Natural killer cell (primary cell): ENCODE measurements around the gene POPDC3. TPM values are rescaled to one million over a fixed set of nuclear protein-coding genes. Genes with fewer than 3 reads are reported as not detected.

Source experiments
- ATAC-seq, 3 donors: fragments of 150-1000 bp in 2 of 3; fragments of 200-7000 bp in 1 of 3; cut with Tn5 transposase; 1 replicate in 1 of 3; 2 replicates in 2 of 3; pipeline ENCODE4 v1.10.0; 2021; ENCODE audit warnings: mild to moderate bottlenecking in 2 of 3, moderate library complexity in 2 of 3
- DNase-seq, 2 donors: peaks; one replicate each; pipeline versions ENCODE4 v3.0.0 to v3.0.0-alpha.2; 2013 to 2021; ENCODE audit warnings: mixed read lengths in 1 of 2
- H3K27ac ChIP-seq: one replicate; pipeline ENCODE4 v1.5.1; 2013; ENCODE audit warnings: mild to moderate bottlenecking, low read length
- H3K27me3 ChIP-seq: one replicate; pipeline ENCODE4 v1.6.1; 2013; ENCODE audit warnings: low read length; ENCODE audit not compliant: control insufficient read depth, insufficient read depth
- H3K36me3 ChIP-seq: one replicate; pipeline ENCODE4 v1.6.1; 2013; ENCODE audit warnings: low read length; ENCODE audit not compliant: control insufficient read depth, insufficient read depth
- H3K4me1 ChIP-seq: one replicate; pipeline ENCODE4 v1.6.1; 2013; ENCODE audit warnings: low read length; ENCODE audit not compliant: control insufficient read depth, insufficient read depth
- H3K4me3 ChIP-seq: one replicate; pipeline ENCODE4 v1.5.1; 2013; ENCODE audit warnings: low read length
- H3K9me3 ChIP-seq: one replicate; pipeline ENCODE4 v1.6.1; 2013; ENCODE audit warnings: low read length; ENCODE audit not compliant: control insufficient read depth, insufficient read depth
- H3K27ac Mint-ChIP-seq, 2 donors: one replicate each; pipeline ENCODE4 v1.8.0; 2022; ENCODE audit warnings: mild to moderate bottlenecking in 2 of 2, mixed read lengths in 2 of 2, moderate library complexity in 1 of 2
- H3K27me3 Mint-ChIP-seq, 2 donors: one replicate each; pipeline ENCODE4 v1.8.0; 2022; ENCODE audit warnings: low read depth in 2 of 2, mixed read lengths in 2 of 2
- H3K36me3 Mint-ChIP-seq: one replicate; pipeline ENCODE4 v1.8.0; 2022; ENCODE audit warnings: mixed read lengths
- H3K4me1 Mint-ChIP-seq, 2 donors: one replicate each; pipeline ENCODE4 v1.8.0; 2022; ENCODE audit warnings: mixed read lengths in 2 of 2
- H3K4me3 Mint-ChIP-seq: one replicate; pipeline ENCODE4 v1.8.0; 2022; ENCODE audit warnings: mild to moderate bottlenecking, moderate library complexity, mixed read lengths
- H3K9me3 Mint-ChIP-seq, 2 donors: one replicate each; pipeline ENCODE4 v1.8.0; 2022; ENCODE audit warnings: mixed read lengths in 2 of 2
- WGBS: methylation state at CpG from one replicate; pipeline ENCODE4 v1.1.7; 2013; ENCODE audit warnings: missing lambda C conversion rate; ENCODE audit not compliant: insufficient coverage; 5-methylcytosine and 5-hydroxymethylcytosine counted together
- intact Hi-C: fragments of 100-400 bp; cut with micrococcal nuclease; formaldehyde crosslinking; loops from one replicate; pipeline ENCODE4 v1.14.2; 2022
- total RNA-seq, 4 donors: library from RNA; stranded (reverse); fragments of 120-200 nt in 1 of 4; gene quantifications; one replicate each; pipeline versions ENCODE4 v1.2.3 to v1.2.4, GENCODE V29; 2013 to 2022
- TF ChIP-seq, protein P1 (sequence below): fragments of 200-600 bp; IDR thresholded peaks from one replicate; pipeline ENCODE4 v1.8.0; 2022; ENCODE audit warnings: antibody characterized with exemption

The POPDC3 gene
- total RNA-seq, 3 donors from 2014 or later (not counting 1 experiment from before 2014, with no cell fraction given) = not detected

DNA sequence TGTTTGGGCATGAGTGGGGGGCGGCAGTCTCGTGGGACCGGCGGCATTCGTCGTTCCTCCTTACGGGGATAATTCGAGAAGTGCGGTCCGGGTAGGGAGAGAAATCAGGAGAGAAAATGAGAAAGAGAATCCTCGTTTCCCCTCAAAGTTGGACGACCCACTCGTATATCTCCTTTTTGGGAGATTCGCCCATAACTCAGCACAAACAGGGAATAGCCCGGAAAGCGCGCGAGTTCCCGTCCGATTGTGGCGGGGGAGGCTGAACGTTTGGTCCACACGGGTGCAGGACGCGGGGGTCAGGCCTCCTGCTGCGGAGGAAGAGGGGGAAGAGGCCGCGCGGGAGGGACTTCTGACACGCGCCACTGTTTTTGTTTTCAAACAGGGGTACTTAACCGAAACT, 42.4 kb downstream of the POPDC3 start:
- H3K4me1 Mint-ChIP-seq = peaks cover 5% of the 10 kb centered on the region in 2 donors
- H3K4me3 Mint-ChIP-seq = peak overlapping the region; percentile 76
- no peak overlapping the region for H3K27ac Mint-ChIP-seq
- H3K9me3 Mint-ChIP-seq = no peaks in the 10 kb centered on the region
- H3K27ac ChIP-seq = no peak overlapping the region
- 6% methylated on average over 32 of the region's 32 CpGs for WGBS
- DNase-seq (no peak), ATAC-seq (no peak)
- H3K27me3 Mint-ChIP-seq = peaks cover 46 to 75% of the 10 kb centered on the region in 2 donors
- H3K9me3 ChIP-seq = no peaks in the 10 kb centered on the region
- H3K27me3 ChIP-seq = peaks cover 36% of the 10 kb centered on the region
- H3K4me1 ChIP-seq = peaks cover 11% of the 10 kb centered on the region
- H3K36me3 ChIP-seq = no peaks in the 10 kb centered on the region
- H3K36me3 Mint-ChIP-seq = no peaks in the 10 kb centered on the region
- H3K4me3 ChIP-seq = no peak overlapping the region
- TF ChIP-seq, protein P1, sequence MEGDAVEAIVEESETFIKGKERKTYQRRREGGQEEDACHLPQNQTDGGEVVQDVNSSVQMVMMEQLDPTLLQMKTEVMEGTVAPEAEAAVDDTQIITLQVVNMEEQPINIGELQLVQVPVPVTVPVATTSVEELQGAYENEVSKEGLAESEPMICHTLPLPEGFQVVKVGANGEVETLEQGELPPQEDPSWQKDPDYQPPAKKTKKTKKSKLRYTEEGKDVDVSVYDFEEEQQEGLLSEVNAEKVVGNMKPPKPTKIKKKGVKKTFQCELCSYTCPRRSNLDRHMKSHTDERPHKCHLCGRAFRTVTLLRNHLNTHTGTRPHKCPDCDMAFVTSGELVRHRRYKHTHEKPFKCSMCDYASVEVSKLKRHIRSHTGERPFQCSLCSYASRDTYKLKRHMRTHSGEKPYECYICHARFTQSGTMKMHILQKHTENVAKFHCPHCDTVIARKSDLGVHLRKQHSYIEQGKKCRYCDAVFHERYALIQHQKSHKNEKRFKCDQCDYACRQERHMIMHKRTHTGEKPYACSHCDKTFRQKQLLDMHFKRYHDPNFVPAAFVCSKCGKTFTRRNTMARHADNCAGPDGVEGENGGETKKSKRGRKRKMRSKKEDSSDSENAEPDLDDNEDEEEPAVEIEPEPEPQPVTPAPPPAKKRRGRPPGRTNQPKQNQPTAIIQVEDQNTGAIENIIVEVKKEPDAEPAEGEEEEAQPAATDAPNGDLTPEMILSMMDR = no peak
- intact Hi-C loops = no loop called here

DNA sequence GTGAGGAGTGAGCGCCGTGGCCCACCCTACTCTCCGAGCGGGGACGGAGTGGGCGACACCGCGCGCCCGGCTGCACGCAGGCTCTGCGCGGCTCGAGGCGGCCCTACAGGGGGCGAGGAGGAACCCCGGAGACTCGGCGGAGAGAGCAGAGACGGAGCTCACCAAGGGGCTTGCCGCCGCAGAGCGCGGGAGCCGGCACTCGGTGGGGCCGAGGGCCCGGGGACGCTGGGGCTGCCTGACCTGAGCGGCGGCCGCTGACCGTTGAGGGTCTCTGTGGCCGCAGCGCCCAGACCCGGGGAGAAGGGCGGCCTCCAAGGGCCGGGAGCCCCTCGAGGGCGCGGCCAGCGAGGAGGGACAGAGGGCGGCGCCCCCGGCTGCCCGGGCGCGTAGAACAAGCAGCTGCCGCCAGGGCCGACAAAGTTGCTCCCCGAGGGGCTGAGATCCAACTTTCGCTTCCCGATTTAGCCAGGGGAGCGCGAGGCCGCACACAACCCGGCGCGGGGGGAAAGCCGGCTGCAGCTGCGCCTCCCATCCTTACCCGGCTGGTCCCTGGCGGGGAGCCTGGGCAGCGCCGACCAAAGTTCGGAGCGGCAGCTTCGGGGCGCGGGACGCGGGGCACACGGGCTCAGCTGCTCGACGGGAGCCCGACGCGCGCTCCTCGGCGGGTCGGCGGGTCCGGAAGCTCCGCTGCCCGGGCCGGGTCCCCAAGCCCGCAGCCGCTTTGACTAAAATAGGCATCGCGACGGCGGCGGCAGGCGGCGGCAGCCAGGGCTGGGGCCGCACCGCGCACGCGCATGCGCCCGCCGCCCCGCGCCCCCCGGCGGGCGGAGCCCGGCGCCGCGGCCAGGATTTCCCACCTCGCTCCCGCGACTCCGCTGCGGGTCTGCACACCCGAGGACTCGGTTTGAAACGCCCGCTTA, 43.1 kb downstream of the POPDC3 start:
- 1% methylated on average over 122 of the region's 122 CpGs for WGBS
- Mint-ChIP-seq H3K4me3 (peak overlapping the region; percentile 78), H3K36me3 (no peaks in the 10 kb centered on the region), H3K4me1 (peaks cover 5% of the 10 kb centered on the region in 2 donors), H3K27me3 (peaks cover 48 to 76% of the 10 kb centered on the region in 2 donors), H3K9me3 (no peaks in the 10 kb centered on the region), H3K27ac (no peak overlapping the region)
- Histone ChIP-seq H3K9me3 (no peaks in the 10 kb centered on the region), H3K4me1 (peaks cover 11% of the 10 kb centered on the region), H3K27ac (no peak overlapping the region), H3K27me3 (peaks cover 36% of the 10 kb centered on the region), H3K4me3 (no peak overlapping the region), H3K36me3 (no peaks in the 10 kb centered on the region)
- intact Hi-C loops = no loop called here
- DNase-seq = peak in 1 of 2 donors; percentile 22
- TF ChIP-seq, protein P1 = no peak
- ATAC-seq = peak; percentile 21 to 68 (median 36)

DNA sequence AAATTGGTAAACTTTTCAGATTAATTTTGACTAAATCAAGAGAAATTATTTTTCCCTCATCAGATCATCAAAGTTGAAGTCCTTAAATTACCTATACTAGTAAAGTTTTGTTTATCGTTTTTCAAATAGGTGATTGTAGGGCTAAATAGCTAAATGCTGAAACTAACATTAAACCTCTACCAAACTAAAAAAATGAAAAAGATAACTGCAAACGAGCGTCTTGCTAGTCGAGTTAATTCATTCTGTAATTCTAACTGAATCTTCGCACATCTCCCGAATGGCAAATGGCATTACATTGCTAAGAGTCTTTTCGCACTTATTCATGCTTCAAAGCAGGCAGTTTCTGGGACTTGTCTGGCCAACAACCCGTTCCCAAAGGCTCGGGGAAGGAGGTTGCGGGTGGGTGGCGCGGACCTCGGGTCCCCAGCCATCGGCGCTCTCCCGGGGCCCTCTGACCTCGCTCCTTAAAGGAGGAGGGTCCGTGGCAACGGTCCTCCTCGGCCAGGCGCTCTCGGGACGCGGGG, 43.8 kb downstream of the POPDC3 start:
- Histone ChIP-seq H3K27ac (no peak overlapping the region), H3K36me3 (no peaks in the 10 kb centered on the region), H3K27me3 (peaks cover 36% of the 10 kb centered on the region), H3K9me3 (no peaks in the 10 kb centered on the region), H3K4me1 (peaks cover 11% of the 10 kb centered on the region), H3K4me3 (no peak overlapping the region)
- intact Hi-C loops = no loop called here
- Mint-ChIP-seq H3K9me3 (no peaks in the 10 kb centered on the region), H3K27ac (no peak overlapping the region), H3K4me3 (peak overlapping the region; percentile 78), H3K27me3 (peaks cover 44 to 70% of the 10 kb centered on the region in 2 donors), H3K36me3 (no peaks in the 10 kb centered on the region), H3K4me1 (peaks cover 5% of the 10 kb centered on the region in 2 donors)
- 12% methylated on average over 23 of the region's 24 CpGs for WGBS
- DNase-seq (no peak), ATAC-seq (no peak)
- TF ChIP-seq, protein P1 = no peak
